ENCODE measurements around the gene CRAT. TPM values are rescaled to one million over a fixed set of nuclear protein-coding genes. Genes with fewer than 3 reads are reported as not detected.
"Not testable (repeated sequence)": the region's sequence is repeated elsewhere in the genome, so short reads cannot be mapped to it uniquely, and the experiment has no call there.

The CRAT gene
- total and polyA plus RNA-seq, 5 donors from 2014 or later: 8.7 to 12.5 (median 10.9) TPM

DNA sequence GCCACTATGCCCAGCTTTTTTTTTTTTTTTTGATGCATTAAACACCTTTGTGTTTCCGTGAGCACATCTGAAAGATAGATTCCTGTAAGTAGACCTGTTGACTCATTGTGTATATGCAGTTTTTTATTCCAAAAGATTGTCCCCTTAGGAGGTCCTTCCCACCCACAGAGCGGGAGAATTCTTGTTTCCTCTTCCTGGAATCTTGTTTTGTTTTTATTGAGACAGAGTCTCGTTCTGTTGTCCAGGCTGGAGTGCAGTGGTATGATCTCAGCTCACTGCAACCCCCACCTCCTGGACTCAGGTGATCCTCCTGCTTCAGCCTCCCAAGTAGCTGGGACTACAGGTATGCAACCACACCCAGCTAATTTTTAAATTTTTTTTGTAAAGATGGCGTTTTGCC is 8.2 kb upstream of the CRAT start:
- Mint-ChIP-seq H3K36me3 (peaks cover 3% of the 10 kb centered on the region), H3K27ac (no peak overlapping the region), H3K27me3 (no peaks in the 10 kb centered on the region), H3K9me3 (no peaks in the 10 kb centered on the region), H3K4me1 (peaks cover 8 to 26% (median 15%) of the 10 kb centered on the region in 4 donors), H3K4me3 (no peak overlapping the region)
- Histone ChIP-seq H3K4me1 (ENCODE audit: control insufficient read depth, insufficient read depth, low read length, poor library complexity, severe bottlenecking) (peaks cover 3% of the 10 kb centered on the region), H3K36me3 (ENCODE audit: control insufficient read depth, insufficient read depth, low read length) (peaks cover 23% of the 10 kb centered on the region), H3K27me3 (ENCODE audit: control insufficient read depth, insufficient read depth, low read length) (no peaks in the 10 kb centered on the region), H3K27ac (ENCODE audit: insufficient read depth, low read length, poor library complexity, severe bottlenecking) (no peak overlapping the region), H3K9me3 (ENCODE audit: control insufficient read depth in 2 of 2, low read length in 2 of 2) (no peaks in the 10 kb centered on the region), H3K4me3 (ENCODE audit: low read depth, low read length) (no peak overlapping the region)
- ATAC-seq (ENCODE audit: low read depth in 2 of 2) (no peak), DNase-seq (no peak)

DNA sequence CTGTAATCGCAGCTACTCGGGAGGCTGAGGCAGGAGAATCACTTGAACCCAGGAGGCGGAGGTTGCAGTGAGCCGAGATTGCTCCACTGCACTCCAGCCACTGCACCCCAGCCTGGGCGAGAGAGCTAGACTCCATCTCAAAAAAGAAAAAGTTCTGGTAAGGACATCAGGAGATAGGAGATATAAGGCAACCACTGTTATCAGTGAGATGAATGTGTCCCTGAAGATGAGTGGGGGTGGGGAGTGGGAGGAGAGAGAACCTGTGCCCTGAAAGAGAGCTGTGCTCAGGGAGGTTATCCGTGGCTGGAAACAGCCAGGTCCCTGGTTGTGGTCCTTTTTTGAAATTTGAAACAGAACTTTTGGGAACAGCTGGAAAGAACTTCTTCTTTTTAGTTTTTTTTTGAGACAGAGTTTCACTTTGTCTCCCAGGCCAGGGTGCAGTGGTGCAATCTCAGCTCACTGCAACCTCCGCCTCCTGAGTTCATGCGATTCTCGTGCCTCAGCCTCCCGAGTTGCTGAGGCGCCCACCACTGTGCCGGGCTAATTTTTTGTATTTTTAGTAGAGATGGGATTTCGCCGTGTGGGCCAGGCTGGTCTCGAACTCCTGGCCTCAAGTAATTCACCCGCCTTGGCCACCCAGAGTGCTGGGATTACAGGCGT is 3.2 kb upstream of the CRAT start:
- Mint-ChIP-seq H3K27me3 (no peaks in the 10 kb centered on the region), H3K27ac (no peak overlapping the region), H3K9me3 (no peaks in the 10 kb centered on the region), H3K4me3 (peak overlapping the region in 2 of 4 donors; percentile 29 to 59), H3K36me3 (no peaks in the 10 kb centered on the region), H3K4me1 (peaks cover 8 to 47% (median 22%) of the 10 kb centered on the region in 4 donors)
- ATAC-seq (ENCODE audit: low read depth in 2 of 2): no peak
- Histone ChIP-seq H3K27me3 (ENCODE audit: control insufficient read depth, insufficient read depth, low read length) (no peaks in the 10 kb centered on the region), H3K9me3 (ENCODE audit: control insufficient read depth in 2 of 2, low read length in 2 of 2) (no peaks in the 10 kb centered on the region), H3K27ac (ENCODE audit: insufficient read depth, low read length, poor library complexity, severe bottlenecking) (no peak overlapping the region), H3K4me1 (ENCODE audit: control insufficient read depth, insufficient read depth, low read length, poor library complexity, severe bottlenecking) (peaks cover 24% of the 10 kb centered on the region), H3K4me3 (ENCODE audit: low read depth, low read length) (no peak overlapping the region), H3K36me3 (ENCODE audit: control insufficient read depth, insufficient read depth, low read length) (no peaks in the 10 kb centered on the region)
- DNase-seq: no peak

DNA sequence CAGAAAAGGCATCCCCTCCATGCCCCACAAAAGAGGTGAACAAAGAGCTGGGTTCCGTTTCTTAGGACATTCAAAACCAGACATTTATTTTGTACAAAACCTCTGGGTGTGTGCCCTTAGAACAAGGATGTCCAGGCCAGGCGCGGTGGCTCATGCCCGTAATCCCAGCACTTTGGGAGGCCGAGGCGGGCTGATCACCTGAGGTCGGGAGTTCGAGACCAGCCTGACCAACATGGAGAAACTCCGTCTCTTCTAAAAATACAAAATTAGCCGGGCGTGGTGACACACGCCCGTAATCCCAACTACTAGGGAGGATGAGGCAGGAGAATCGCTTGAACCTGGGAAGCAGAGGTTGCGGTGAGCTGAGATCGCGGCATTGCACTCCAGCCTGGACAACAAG is 1.9 kb upstream of the CRAT start:
- DNase-seq; H3K27me3 Mint-ChIP-seq; H3K36me3 Mint-ChIP-seq; H3K9me3 Mint-ChIP-seq; ATAC-seq (ENCODE audit: low read depth in 2 of 2); H3K27ac Mint-ChIP-seq; H3K36me3 ChIP-seq (ENCODE audit: control insufficient read depth, insufficient read depth, low read length); H3K27ac ChIP-seq (ENCODE audit: insufficient read depth, low read length, poor library complexity, severe bottlenecking); H3K27me3 ChIP-seq (ENCODE audit: control insufficient read depth, insufficient read depth, low read length); H3K9me3 ChIP-seq (ENCODE audit: control insufficient read depth in 2 of 2, low read length in 2 of 2): not testable (repeated sequence)
- Histone ChIP-seq H3K4me3 (ENCODE audit: low read depth, low read length) (peak overlapping the region; percentile 77), H3K4me1 (ENCODE audit: control insufficient read depth, insufficient read depth, low read length, poor library complexity, severe bottlenecking) (peaks cover 24% of the 10 kb centered on the region)
- peak overlapping the region; percentile 94 to 100 (median 98) for H3K4me3 Mint-ChIP-seq
- H3K4me1 Mint-ChIP-seq: peaks cover 8 to 53% (median 23%) of the 10 kb centered on the region in 4 donors

DNA sequence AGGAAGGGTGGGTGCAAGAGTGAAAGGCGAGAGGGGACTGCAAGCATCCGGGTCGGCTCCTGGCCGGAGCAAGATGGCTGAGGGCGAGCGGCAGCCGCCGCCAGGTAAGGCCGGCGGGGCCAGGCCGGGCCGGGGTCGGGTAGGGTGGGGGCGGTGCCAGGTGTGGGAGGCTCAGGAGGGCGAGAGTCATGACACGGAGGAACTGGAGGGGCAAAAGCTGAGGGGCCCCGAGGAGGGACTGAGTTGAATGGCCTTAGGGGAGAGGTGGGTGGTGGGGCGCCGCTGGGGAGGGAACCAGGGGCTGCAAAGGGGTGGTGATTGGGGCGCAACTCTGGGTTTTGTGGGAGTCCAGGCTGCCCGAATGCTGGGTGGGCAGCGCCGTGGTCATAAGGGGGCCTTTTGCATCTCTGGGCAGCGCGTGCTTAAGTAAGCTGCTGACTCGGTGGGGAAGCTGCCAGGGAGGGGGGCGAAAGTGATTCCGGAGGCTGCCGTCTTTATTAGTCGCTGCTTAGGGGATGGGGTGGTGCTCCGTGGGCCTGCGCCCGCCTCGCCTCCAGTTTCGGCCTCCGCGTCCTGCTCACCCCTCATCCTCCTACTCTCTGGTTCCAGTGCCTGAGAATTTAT is 1.0 kb upstream of the CRAT start:
- Mint-ChIP-seq H3K27ac (peak overlapping the region; percentile 93 to 97 (median 95)), H3K9me3 (no peaks in the 10 kb centered on the region), H3K4me1 (peaks cover 8 to 53% (median 23%) of the 10 kb centered on the region in 4 donors), H3K4me3 (peak overlapping the region; percentile 94 to 100 (median 98)), H3K36me3 (no peaks in the 10 kb centered on the region), H3K27me3 (no peaks in the 10 kb centered on the region)
- DNase-seq (peak in 1 of 3 donors; percentile 62), ATAC-seq (ENCODE audit: low read depth in 2 of 2) (no peak)
- H3K27ac ChIP-seq (ENCODE audit: insufficient read depth, low read length, poor library complexity, severe bottlenecking): peak overlapping the region; percentile 88
- no peaks in the 10 kb centered on the region for H3K9me3 ChIP-seq (ENCODE audit: control insufficient read depth in 2 of 2, low read length in 2 of 2)
- H3K27me3 ChIP-seq (ENCODE audit: control insufficient read depth, insufficient read depth, low read length): no peaks in the 10 kb centered on the region
- peaks cover 24% of the 10 kb centered on the region for H3K4me1 ChIP-seq (ENCODE audit: control insufficient read depth, insufficient read depth, low read length, poor library complexity, severe bottlenecking)
- no peaks in the 10 kb centered on the region for H3K36me3 ChIP-seq (ENCODE audit: control insufficient read depth, insufficient read depth, low read length)
- H3K4me3 ChIP-seq (ENCODE audit: low read depth, low read length): peak overlapping the region; percentile 77

DNA sequence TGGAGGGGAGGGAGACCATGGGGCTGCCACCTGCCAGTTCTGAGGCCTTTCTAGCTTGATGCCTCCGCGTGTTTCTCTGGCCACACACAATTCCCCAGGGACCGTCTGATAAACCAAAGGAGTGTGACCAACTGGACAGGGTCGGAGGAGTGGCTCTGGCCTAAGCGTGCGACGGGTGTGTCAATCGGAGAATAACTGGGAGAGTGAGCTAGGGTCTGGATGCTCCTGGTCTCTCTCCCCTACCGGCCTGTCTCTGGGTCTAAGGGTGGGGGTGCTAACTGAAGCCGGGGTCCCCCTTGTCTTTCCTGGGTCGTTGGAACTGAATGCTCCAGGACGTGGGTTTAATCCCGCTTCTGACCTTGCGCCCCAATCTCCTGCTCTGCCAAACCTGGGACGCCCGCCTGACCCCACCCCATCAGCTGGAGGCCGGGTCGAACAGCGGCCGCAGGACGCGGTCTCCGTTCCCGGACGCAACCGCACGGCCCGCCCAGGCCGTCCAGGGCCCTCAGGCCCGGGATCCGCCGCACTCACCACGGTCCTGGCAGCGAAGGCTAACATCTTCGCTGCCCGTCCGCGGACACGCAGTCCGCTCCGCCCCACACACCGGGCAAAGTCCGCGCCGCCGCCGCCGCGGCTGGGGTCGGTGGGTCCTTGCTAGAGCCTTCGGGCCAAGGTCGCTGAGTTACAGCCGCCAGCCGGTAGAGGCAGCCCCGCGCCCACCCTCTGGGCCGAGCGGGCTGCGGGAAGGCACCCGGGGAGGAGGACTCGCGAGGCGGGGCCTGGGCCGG is 447 bp downstream of the CRAT start:
- Mint-ChIP-seq H3K27me3 (no peaks in the 10 kb centered on the region), H3K9me3 (no peaks in the 10 kb centered on the region), H3K36me3 (no peaks in the 10 kb centered on the region), H3K4me1 (peaks cover 6 to 51% (median 22%) of the 10 kb centered on the region in 4 donors), H3K4me3 (peak overlapping the region in 3 of 4 donors; percentile 63 to 99 (median 94)), H3K27ac (peak overlapping the region in 2 of 3 donors; percentile 83 to 93)
- Histone ChIP-seq H3K27me3 (ENCODE audit: control insufficient read depth, insufficient read depth, low read length) (no peaks in the 10 kb centered on the region), H3K4me3 (ENCODE audit: low read depth, low read length) (peak overlapping the region; percentile 32), H3K9me3 (ENCODE audit: control insufficient read depth in 2 of 2, low read length in 2 of 2) (no peaks in the 10 kb centered on the region), H3K27ac (ENCODE audit: insufficient read depth, low read length, poor library complexity, severe bottlenecking) (peak overlapping the region; percentile 88), H3K36me3 (ENCODE audit: control insufficient read depth, insufficient read depth, low read length) (no peaks in the 10 kb centered on the region), H3K4me1 (ENCODE audit: control insufficient read depth, insufficient read depth, low read length, poor library complexity, severe bottlenecking) (peaks cover 24% of the 10 kb centered on the region)
- peak in 1 of 3 donors; percentile 7 for DNase-seq
- no peak for ATAC-seq (ENCODE audit: low read depth in 2 of 2)

DNA sequence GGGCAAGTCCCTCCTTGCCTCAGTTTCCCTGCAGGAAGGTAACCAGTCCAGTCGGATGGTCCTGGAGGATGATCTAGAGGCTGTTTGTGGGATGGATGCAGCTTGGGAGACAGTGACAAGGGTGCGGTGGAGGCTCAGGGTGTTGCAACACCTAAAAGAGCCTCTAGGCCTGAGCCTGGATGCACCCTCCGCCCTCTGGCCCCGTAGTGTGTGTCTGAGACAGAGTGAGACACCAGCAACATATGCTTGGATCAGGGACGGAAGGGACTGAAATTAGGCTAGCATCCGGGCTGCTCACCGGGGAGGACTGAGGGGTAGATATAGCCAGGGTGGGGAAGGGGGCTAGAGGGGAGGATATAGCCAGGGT is 1.1 kb downstream of the CRAT start:
- DNase-seq (peak in 1 of 3 donors; percentile 35), ATAC-seq (ENCODE audit: low read depth in 2 of 2) (no peak)
- Mint-ChIP-seq H3K36me3 (no peaks in the 10 kb centered on the region), H3K9me3 (no peaks in the 10 kb centered on the region), H3K4me3 (peak overlapping the region; percentile 75 to 80 (median 77)), H3K27ac (peak overlapping the region in 2 of 3 donors; percentile 41 to 83), H3K4me1 (peaks cover 3 to 44% (median 16%) of the 10 kb centered on the region in 4 donors), H3K27me3 (no peaks in the 10 kb centered on the region)
- Histone ChIP-seq H3K4me1 (ENCODE audit: control insufficient read depth, insufficient read depth, low read length, poor library complexity, severe bottlenecking) (peaks cover 21% of the 10 kb centered on the region), H3K27ac (ENCODE audit: insufficient read depth, low read length, poor library complexity, severe bottlenecking) (no peak overlapping the region), H3K27me3 (ENCODE audit: control insufficient read depth, insufficient read depth, low read length) (no peaks in the 10 kb centered on the region), H3K36me3 (ENCODE audit: control insufficient read depth, insufficient read depth, low read length) (no peaks in the 10 kb centered on the region), H3K9me3 (ENCODE audit: control insufficient read depth in 2 of 2, low read length in 2 of 2) (no peaks in the 10 kb centered on the region), H3K4me3 (ENCODE audit: low read depth, low read length) (no peak overlapping the region)

DNA sequence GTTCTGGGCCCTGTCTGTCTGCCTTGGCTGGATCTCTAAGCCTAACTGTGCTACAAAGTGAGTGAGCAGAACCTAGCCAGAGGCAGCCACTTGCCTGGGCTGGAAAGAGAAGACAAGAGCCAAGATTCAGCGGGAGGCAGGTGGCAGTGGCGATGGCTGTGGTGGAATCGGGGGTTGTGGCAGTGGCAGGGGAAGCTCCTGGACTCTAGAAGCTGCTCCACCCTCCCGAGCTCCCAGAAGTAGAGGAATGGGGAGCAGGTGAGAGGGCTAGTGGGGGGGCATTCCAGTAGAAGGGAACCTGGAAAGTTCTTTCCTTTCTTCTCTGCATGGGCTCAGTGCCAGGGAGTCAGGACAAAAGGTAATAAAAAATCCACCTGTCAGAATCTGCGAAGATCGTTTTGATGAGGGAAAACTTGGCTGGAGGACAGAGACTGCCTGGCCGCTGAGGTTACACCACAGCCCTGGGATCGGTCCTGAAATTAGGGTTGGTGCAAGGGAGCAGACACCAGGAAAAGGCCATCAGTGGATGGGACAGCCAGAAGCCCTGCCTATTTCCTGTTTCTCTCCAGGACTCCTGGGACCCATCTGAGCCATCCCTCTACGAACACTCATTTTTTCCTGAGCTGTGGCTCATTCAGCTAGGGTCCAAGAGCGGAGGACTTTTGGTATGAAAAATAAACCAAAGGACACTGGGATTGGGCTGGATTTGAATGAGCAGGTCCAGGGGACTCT is 1.6 kb downstream of the CRAT start:
- no peaks in the 10 kb centered on the region for H3K9me3 ChIP-seq (ENCODE audit: control insufficient read depth in 2 of 2, low read length in 2 of 2)
- no peak overlapping the region for H3K4me3 ChIP-seq (ENCODE audit: low read depth, low read length)
- Mint-ChIP-seq H3K27me3 (no peaks in the 10 kb centered on the region), H3K9me3 (no peaks in the 10 kb centered on the region), H3K36me3 (no peaks in the 10 kb centered on the region), H3K4me1 (peaks cover 0 to 39% (median 13%) of the 10 kb centered on the region in 4 donors), H3K27ac (peak overlapping the region in 2 of 3 donors; percentile 41 to 46), H3K4me3 (peak overlapping the region; percentile 75 to 80 (median 77))
- H3K36me3 ChIP-seq (ENCODE audit: control insufficient read depth, insufficient read depth, low read length): no peaks in the 10 kb centered on the region
- H3K4me1 ChIP-seq (ENCODE audit: control insufficient read depth, insufficient read depth, low read length, poor library complexity, severe bottlenecking): peaks cover 21% of the 10 kb centered on the region
- DNase-seq (no peak), ATAC-seq (ENCODE audit: low read depth in 2 of 2) (no peak)
- no peaks in the 10 kb centered on the region for H3K27me3 ChIP-seq (ENCODE audit: control insufficient read depth, insufficient read depth, low read length)
- H3K27ac ChIP-seq (ENCODE audit: insufficient read depth, low read length, poor library complexity, severe bottlenecking): no peak overlapping the region
